GM12801 (cell line): ENCODE measurements around the gene STRIP2.

ENCODE experiments used
- TF ChIP-seq, protein P1 (sequence below): IDR thresholded peaks from one replicate; pipeline ENCODE4 v1.5.1; 2011; ENCODE audit warnings: control low read depth; ENCODE audit not compliant: insufficient read length; ENCODE audit errors: extremely low read depth

Gene STRIP2

DNA sequence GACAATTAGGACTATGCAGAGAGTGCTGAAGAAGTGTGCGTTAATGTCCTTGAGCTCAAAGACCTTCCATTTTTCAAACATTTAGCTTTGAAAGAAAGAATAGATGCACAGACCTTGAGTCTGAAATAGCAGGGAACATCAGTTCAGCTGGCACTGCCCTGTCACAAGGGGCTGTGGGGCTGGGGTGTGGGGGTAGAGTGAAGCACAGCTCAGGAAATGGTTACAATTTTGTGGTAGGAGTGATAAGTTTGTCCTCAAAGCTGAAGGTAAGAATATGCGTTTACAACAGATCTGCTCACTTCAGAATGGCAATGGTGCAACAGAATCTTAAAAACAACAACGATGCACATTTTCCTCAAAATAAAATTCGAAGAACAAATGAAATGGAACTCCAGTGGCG lies 101.7 kb downstream of the STRIP2 start:
- TF ChIP-seq, protein P1, sequence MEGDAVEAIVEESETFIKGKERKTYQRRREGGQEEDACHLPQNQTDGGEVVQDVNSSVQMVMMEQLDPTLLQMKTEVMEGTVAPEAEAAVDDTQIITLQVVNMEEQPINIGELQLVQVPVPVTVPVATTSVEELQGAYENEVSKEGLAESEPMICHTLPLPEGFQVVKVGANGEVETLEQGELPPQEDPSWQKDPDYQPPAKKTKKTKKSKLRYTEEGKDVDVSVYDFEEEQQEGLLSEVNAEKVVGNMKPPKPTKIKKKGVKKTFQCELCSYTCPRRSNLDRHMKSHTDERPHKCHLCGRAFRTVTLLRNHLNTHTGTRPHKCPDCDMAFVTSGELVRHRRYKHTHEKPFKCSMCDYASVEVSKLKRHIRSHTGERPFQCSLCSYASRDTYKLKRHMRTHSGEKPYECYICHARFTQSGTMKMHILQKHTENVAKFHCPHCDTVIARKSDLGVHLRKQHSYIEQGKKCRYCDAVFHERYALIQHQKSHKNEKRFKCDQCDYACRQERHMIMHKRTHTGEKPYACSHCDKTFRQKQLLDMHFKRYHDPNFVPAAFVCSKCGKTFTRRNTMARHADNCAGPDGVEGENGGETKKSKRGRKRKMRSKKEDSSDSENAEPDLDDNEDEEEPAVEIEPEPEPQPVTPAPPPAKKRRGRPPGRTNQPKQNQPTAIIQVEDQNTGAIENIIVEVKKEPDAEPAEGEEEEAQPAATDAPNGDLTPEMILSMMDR, result no peak

DNA sequence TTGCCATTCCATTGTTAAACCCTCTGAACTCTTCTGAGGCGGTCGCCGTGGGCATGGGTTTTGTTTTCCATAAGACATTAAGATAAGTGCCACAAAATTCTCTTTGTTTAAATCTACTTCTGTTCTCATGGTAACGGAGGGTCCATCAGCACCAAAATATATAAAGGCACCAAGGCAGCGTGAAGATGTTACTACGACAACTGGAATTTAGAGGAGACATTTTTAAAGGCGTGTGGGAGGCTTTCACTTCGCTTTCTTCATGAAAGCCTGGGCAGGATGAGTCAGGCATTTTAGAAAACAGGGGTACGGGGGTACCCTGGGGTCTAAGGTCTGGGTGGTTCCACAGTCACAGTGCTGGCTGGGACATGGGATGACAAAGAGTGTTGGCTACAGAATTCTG lies 102.1 kb downstream of the STRIP2 start:
- TF ChIP-seq, protein P1, result no peak
